Mesenchymal stem cell (in vitro differentiated cells and primary cell): Measurements from ENCODE around the gene ZNF561.
A peak's percentile ranks its signal among the peaks of the same experiment; 100 is the strongest.

ENCODE experiments used
- DNase-seq: peaks from one replicate; pipeline ENCODE4 v3.0.0-alpha.2; 2013
- H2AFZ ChIP-seq: one replicate; pipeline ENCODE4 v1.6.1; 2013; ENCODE audit warnings: low read depth, mild to moderate bottlenecking, control low read depth, inconsistent platforms, low read length, moderate library complexity
- H2AK5ac ChIP-seq: 2 replicates; pipeline ENCODE4 v1.6.1; 2013; ENCODE audit warnings: low read length, moderate library complexity, mild to moderate bottlenecking, inconsistent platforms; ENCODE audit not compliant: severe bottlenecking
- H2BK120ac ChIP-seq: one replicate; pipeline ENCODE4 v1.6.1; 2013; ENCODE audit warnings: low read depth, mild to moderate bottlenecking, inconsistent platforms, low read length, moderate library complexity
- H2BK12ac ChIP-seq, 2 experiments: one replicate each; pipeline ENCODE4 v1.6.1; 2013; ENCODE audit warnings: inconsistent platforms in 2 of 2, low read length in 2 of 2, mild to moderate bottlenecking in 2 of 2, moderate library complexity in 2 of 2, control low read depth in 1 of 2
- H2BK15ac ChIP-seq: one replicate; pipeline ENCODE4 v1.6.1; 2013; ENCODE audit warnings: mild to moderate bottlenecking, low read depth, inconsistent platforms; ENCODE audit not compliant: poor library complexity, severe bottlenecking
- H2BK5ac ChIP-seq: 2 replicates; pipeline ENCODE4 v1.6.1; 2013; ENCODE audit warnings: low read depth, mild to moderate bottlenecking, low read length, control low read depth, inconsistent platforms; ENCODE audit not compliant: poor library complexity, severe bottlenecking
- H3K14ac ChIP-seq, 2 experiments: one replicate each; pipeline ENCODE4 v1.6.1; 2013; ENCODE audit warnings: inconsistent platforms in 2 of 2, low read length in 2 of 2, control low read depth in 1 of 2, mild to moderate bottlenecking in 1 of 2, moderate library complexity in 1 of 2
- H3K18ac ChIP-seq, 2 experiments: one replicate each; pipeline ENCODE4 v1.6.1; 2013; ENCODE audit warnings: inconsistent platforms in 2 of 2, low read length in 2 of 2, control low read depth in 1 of 2, low read depth in 1 of 2, mild to moderate bottlenecking in 1 of 2
- H3K23ac ChIP-seq, 2 experiments: one replicate each; pipeline ENCODE4 v1.6.1; 2013; ENCODE audit warnings: inconsistent platforms in 2 of 2, low read length in 2 of 2, mild to moderate bottlenecking in 2 of 2, moderate library complexity in 2 of 2, control low read depth in 1 of 2
- H3K27ac ChIP-seq: 2 replicates; pipeline ENCODE4 v1.5.1; 2013; ENCODE audit warnings: mild to moderate bottlenecking, moderate library complexity, low read length, control low read depth, inconsistent platforms; ENCODE audit not compliant: poor library complexity, severe bottlenecking
- H3K27me3 ChIP-seq, 2 experiments: 2 replicates each; pipeline versions ENCODE4 v1.6.1 to v1.7.0; 2013; ENCODE audit warnings: low read length in 2 of 2, mild to moderate bottlenecking in 2 of 2, moderate library complexity in 2 of 2, control low read depth in 1 of 2, inconsistent platforms in 1 of 2; ENCODE audit not compliant: control insufficient read depth in 1 of 2, insufficient read depth in 1 of 2
- H3K36me3 ChIP-seq, 2 experiments: 2 replicates each; pipeline versions ENCODE4 v1.6.1 to v1.7.0; 2013; ENCODE audit warnings: low read length in 2 of 2, control low read depth in 1 of 2, inconsistent platforms in 1 of 2, low read depth in 1 of 2, mild to moderate bottlenecking in 1 of 2; ENCODE audit not compliant: insufficient read depth in 2 of 2, control insufficient read depth in 1 of 2
- H3K4ac ChIP-seq, 2 experiments: one replicate each; pipeline ENCODE4 v1.6.1; 2013; ENCODE audit warnings: inconsistent platforms in 2 of 2, low read length in 2 of 2, mild to moderate bottlenecking in 2 of 2, moderate library complexity in 2 of 2, control low read depth in 1 of 2, low read depth in 1 of 2
- H3K4me1 ChIP-seq: 2 replicates; pipeline ENCODE4 v1.6.1; 2013; ENCODE audit warnings: low read depth, low read length, control low read depth; ENCODE audit not compliant: control insufficient read depth, insufficient read depth
- H3K4me2 ChIP-seq: 2 replicates; pipeline ENCODE4 v1.6.1; 2013; ENCODE audit warnings: low read length, mild to moderate bottlenecking, inconsistent platforms; ENCODE audit not compliant: poor library complexity, severe bottlenecking
- H3K4me3 ChIP-seq, 2 experiments: 2 replicates each; pipeline versions ENCODE4 v1.5.1 to v1.7.0; 2013; ENCODE audit warnings: low read length in 2 of 2, mild to moderate bottlenecking in 2 of 2, control low read depth in 1 of 2, low read depth in 1 of 2; ENCODE audit not compliant: insufficient read depth in 1 of 2
- H3K79me1 ChIP-seq: replicated peaks from 2 replicates; pipeline ENCODE4 v1.6.1; 2013; ENCODE audit warnings: mild to moderate bottlenecking, control low read depth, low read length, inconsistent platforms; ENCODE audit not compliant: poor library complexity, severe bottlenecking
- H3K9ac ChIP-seq: 2 replicates; pipeline ENCODE4 v1.7.0; 2013; ENCODE audit warnings: mild to moderate bottlenecking, low read length, moderate library complexity
- H3K9me3 ChIP-seq: 2 replicates; pipeline ENCODE4 v1.7.0; 2013; ENCODE audit warnings: mild to moderate bottlenecking, low read length; ENCODE audit not compliant: control insufficient read depth
- H4K8ac ChIP-seq: one replicate; pipeline ENCODE4 v1.6.1; 2013; ENCODE audit warnings: inconsistent platforms, mild to moderate bottlenecking, low read length, moderate library complexity
- H4K91ac ChIP-seq: one replicate; pipeline ENCODE4 v1.6.1; 2013; ENCODE audit warnings: mild to moderate bottlenecking, low read length, inconsistent platforms
- WGBS: methylation state at CpG from one replicate; pipeline ENCODE4 v1.1.7; 2013; ENCODE audit warnings: mixed read lengths; 5-methylcytosine and 5-hydroxymethylcytosine counted together

The ZNF561 gene

GRCh38 chr19:9566729-9567128, 54.3 kb downstream of the ZNF561 start:
- no peak overlapping the region for H2BK120ac ChIP-seq

GRCh38 chr19:9565900-9566705, 54.9 kb downstream of the ZNF561 start:
- Histone ChIP-seq H4K8ac (no peak overlapping the region), H2BK15ac (no peak overlapping the region), H3K4me2 (no peak overlapping the region), H3K18ac (no peak overlapping the region), H3K27me3 (no peaks in the 10 kb centered on the region), H3K4me1 (no peaks in the 10 kb centered on the region), H2AFZ (no peak overlapping the region), H3K9ac (no peak overlapping the region), H2BK5ac (no peak overlapping the region), H3K36me3 (peaks cover 52 to 93% of the 10 kb centered on the region in 2 experiments), H3K27ac (no peak overlapping the region), H2BK12ac (no peak overlapping the region), H2BK120ac (no peak overlapping the region), H3K4me3 (peak overlapping the region in 1 of 2 experiments; percentile 63), H4K91ac (no peak overlapping the region), H3K4ac (no peak overlapping the region), H3K79me1 (peaks cover 25% of the 10 kb centered on the region), H3K9me3 (peaks cover 100% of the 10 kb centered on the region), H2AK5ac (no peak overlapping the region), H3K14ac (no peak overlapping the region), H3K23ac (no peak overlapping the region)
- WGBS = 95% methylated on average over 4 of the region's 9 CpGs
- DNase-seq = peak; percentile 21

More at GRCh38 chr19:9566729-9567128, 54.3 kb downstream of the ZNF561 start:
- Histone ChIP-seq H3K9ac (no peak overlapping the region), H3K14ac (no peak overlapping the region), H2BK12ac (no peak overlapping the region), H3K4ac (no peak overlapping the region), H4K91ac (no peak overlapping the region), H2AFZ (no peak overlapping the region), H3K9me3 (peaks cover 100% of the 10 kb centered on the region), H3K27ac (no peak overlapping the region), H3K18ac (no peak overlapping the region), H3K36me3 (peaks cover 48 to 91% of the 10 kb centered on the region in 2 experiments), H3K4me1 (no peaks in the 10 kb centered on the region), H4K8ac (no peak overlapping the region), H2BK5ac (no peak overlapping the region), H2AK5ac (no peak overlapping the region), H3K79me1 (peaks cover 23% of the 10 kb centered on the region), H3K4me3 (peak overlapping the region in 1 of 2 experiments; percentile 63), H2BK15ac (no peak overlapping the region), H3K23ac (no peak overlapping the region), H3K27me3 (no peaks in the 10 kb centered on the region), H3K4me2 (no peak overlapping the region)
- 80% methylated on average over 1 of the region's 1 CpG for WGBS
- no peak for DNase-seq
